Activated B cell treated with CpG ODN at 0.5 μM for 24 hours (primary cell): ENCODE data around the gene ZDHHC22. TPM values are rescaled to one million over a fixed set of nuclear protein-coding genes. Genes with fewer than 3 reads are reported as not detected.
"Not testable (repeated sequence)": the region's sequence is repeated elsewhere in the genome, so short reads cannot be mapped to it uniquely, and the experiment has no call there.

Experiments
- ATAC-seq: fragments of 200-7000 bp; cut with Tn5 transposase; one replicate; pipeline ENCODE4 v1.10.0; 2021; ENCODE audit warnings: low read depth, mild to moderate bottlenecking, moderate library complexity
- CTCF ChIA-PET: fragments of 350-600 bp; sonication (Branson Sonifier 250); formaldehyde crosslinking; loops from one replicate; lab custom pipeline; 2021; ENCODE audit warnings: antibody characterized with exemption; lab: Charles Lee
- POLR2A ChIA-PET: fragments of 350-600 bp; sonication (Branson Sonifier 250); formaldehyde crosslinking; loops from one replicate; lab custom pipeline; 2021; ENCODE audit warnings: antibody characterized with exemption; lab: Charles Lee
- DNase-seq: peaks from one replicate; pipeline ENCODE4 v3.0.0; 2022
- H3K27ac Mint-ChIP-seq: one replicate; pipeline ENCODE4 v1.8.0; 2020; ENCODE audit warnings: mixed read lengths
- H3K27me3 Mint-ChIP-seq: one replicate; pipeline ENCODE4 v1.8.0; 2021; ENCODE audit warnings: mixed read lengths
- H3K36me3 Mint-ChIP-seq: one replicate; pipeline ENCODE4 v1.8.0; 2021; ENCODE audit warnings: low read depth, mixed read lengths
- H3K4me1 Mint-ChIP-seq: one replicate; pipeline ENCODE4 v1.8.0; 2021; ENCODE audit warnings: mixed read lengths
- H3K4me3 Mint-ChIP-seq: one replicate; pipeline ENCODE4 v1.8.0; 2020; ENCODE audit warnings: mild to moderate bottlenecking, mixed read lengths
- H3K9me3 Mint-ChIP-seq: one replicate; pipeline ENCODE4 v1.8.0; 2020; ENCODE audit warnings: mixed read lengths
- intact Hi-C: fragments of 100-400 bp; cut with micrococcal nuclease; formaldehyde crosslinking; loops from one replicate; pipeline ENCODE4 v1.15.1; 2024
- total RNA-seq: library from RNA; stranded (reverse); gene quantifications from 2 replicates; pipeline ENCODE4 v1.2.3, GENCODE V29; 2022
- TF ChIP-seq, protein P1 (sequence below): fragments of 200-600 bp; IDR thresholded peaks from one replicate; pipeline ENCODE4 v1.8.0; 2022; ENCODE audit warnings: antibody characterized with exemption, mild to moderate bottlenecking

The ZDHHC22 gene
- total RNA-seq, 1 donor from 2014 or later: not detected

DNA sequence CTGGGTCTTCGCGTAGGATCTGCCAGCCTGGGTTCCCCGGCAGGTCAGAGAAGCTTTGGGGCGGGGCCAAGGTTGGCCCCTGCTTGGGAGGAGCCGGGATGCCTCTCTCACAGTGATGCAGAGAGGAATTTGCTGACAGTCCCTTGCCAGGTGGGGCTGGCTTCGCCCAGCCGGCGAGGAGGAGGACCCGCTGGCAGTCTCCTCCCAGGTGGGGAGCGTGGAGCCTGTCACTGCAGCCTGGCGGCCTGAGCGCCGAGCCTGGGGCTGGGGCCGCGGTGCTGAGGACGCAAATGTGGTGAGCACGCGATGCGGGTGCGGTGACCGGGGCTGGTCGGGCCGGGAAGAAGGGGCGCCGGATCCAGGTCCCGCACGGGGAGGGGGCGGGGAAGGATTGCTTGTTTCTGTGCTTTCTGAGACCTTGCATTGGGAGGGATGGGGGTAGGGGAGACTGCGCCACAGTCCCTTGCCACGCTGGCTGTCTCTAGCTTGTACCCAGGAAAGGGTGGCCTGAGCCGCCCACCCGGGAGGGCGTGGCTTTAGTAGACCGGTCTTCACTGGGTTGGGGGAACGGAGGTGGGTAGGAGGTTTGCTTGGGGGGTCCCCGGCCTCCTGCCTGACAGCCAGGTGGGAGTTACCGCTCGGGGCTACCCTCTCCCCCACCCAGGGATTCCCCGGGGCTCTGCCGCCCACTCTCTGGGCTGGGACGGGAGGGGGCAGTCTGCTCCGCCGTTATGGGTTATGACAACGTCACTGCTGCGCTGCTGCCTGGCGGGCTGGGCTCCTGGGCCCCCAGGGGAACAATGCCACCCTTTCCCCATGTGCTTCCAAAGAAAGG, 40.2 kb upstream of the ZDHHC22 start, which contains the start of gene TMEM63C:
TMEM63C (plus strand) TSS at position 196 of the 835 bp plus-strand sequence. CDS start 37,016 bp downstream, outside the sequence.
- Mint-ChIP-seq H3K9me3 (no peaks in the 10 kb centered on the region), H3K4me3 (peak within 1 kb of the TSS; percentile 80), H3K27me3 (peaks cover 8% of the 10 kb centered on the region), H3K27ac (no peak within 1 kb of the TSS), H3K4me1 (peaks cover 20% of the 10 kb centered on the region), H3K36me3 (no peaks in the 10 kb centered on the region)
- ATAC-seq: peak; percentile 89
- peak; percentile 44 for DNase-seq
- ChIA-PET POLR2A (no interaction called here), CTCF (no interaction called here)
- intact Hi-C loops: loop anchor here (1.0 to 5.0 kb wide), 3 partner anchors 84 to 370 kb away; partner anchors contain the start of genes ANGEL1, CIPC, SAMD15 and TMED8
- TF ChIP-seq, protein P1, sequence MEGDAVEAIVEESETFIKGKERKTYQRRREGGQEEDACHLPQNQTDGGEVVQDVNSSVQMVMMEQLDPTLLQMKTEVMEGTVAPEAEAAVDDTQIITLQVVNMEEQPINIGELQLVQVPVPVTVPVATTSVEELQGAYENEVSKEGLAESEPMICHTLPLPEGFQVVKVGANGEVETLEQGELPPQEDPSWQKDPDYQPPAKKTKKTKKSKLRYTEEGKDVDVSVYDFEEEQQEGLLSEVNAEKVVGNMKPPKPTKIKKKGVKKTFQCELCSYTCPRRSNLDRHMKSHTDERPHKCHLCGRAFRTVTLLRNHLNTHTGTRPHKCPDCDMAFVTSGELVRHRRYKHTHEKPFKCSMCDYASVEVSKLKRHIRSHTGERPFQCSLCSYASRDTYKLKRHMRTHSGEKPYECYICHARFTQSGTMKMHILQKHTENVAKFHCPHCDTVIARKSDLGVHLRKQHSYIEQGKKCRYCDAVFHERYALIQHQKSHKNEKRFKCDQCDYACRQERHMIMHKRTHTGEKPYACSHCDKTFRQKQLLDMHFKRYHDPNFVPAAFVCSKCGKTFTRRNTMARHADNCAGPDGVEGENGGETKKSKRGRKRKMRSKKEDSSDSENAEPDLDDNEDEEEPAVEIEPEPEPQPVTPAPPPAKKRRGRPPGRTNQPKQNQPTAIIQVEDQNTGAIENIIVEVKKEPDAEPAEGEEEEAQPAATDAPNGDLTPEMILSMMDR: no peak

DNA sequence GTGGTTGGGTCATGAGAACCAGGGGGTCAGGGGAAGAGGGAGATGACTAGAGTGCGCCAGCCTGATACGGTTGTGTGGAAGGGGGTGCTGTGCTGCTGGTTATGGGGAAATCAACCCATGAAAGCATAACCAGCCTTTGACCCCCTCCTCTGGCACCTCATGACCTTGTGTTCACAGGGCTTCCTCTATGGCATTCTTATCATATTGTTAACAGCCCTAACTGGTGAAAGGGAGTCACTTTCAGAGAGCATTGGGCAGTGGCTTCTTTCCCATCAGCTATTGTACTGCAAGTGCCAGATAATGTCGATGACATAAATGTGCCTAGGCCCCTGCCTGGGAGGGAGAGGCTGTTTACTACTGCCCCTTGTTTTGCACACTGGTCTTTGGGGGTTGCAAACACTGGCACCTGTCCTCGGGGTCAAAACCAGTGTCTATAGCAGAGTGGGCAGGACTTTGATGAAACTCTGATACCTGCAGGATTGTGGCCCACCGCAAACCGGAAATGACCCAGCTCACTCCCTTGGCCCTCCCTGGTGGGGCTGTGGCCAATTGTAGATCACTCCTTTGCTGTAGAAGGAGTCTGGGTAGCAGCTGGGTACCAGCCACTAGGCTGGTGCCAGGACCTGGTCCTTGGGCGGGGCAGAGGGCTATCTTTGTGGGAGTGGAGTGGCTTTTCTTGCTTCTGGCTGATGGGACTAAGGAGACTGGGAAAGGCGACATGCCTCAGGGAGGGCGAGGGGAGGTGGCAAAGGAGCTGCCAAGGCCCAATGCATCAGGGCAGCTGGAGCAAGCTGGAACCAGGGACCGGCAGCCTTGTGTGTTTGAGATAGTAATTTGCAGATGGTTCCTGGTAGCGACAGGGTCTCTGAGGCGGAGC, 39.4 kb upstream of the ZDHHC22 start:
- no peak overlapping the region for H3K27ac Mint-ChIP-seq
- no peak for DNase-seq
- ChIA-PET POLR2A (no interaction called here), CTCF (no interaction called here)
- no peaks in the 10 kb centered on the region for H3K36me3 Mint-ChIP-seq
- ATAC-seq: no peak
- no peaks in the 10 kb centered on the region for H3K9me3 Mint-ChIP-seq
- peaks cover 20% of the 10 kb centered on the region for H3K4me1 Mint-ChIP-seq
- peak overlapping the region; percentile 80 for H3K4me3 Mint-ChIP-seq
- intact Hi-C loops: loop anchor here (1.0 to 5.0 kb wide), 3 partner anchors 83 to 369 kb away; partner anchors contain the start of genes ANGEL1, CIPC, SAMD15 and TMED8
- TF ChIP-seq, protein P1: no peak
- H3K27me3 Mint-ChIP-seq: peaks cover 8% of the 10 kb centered on the region

DNA sequence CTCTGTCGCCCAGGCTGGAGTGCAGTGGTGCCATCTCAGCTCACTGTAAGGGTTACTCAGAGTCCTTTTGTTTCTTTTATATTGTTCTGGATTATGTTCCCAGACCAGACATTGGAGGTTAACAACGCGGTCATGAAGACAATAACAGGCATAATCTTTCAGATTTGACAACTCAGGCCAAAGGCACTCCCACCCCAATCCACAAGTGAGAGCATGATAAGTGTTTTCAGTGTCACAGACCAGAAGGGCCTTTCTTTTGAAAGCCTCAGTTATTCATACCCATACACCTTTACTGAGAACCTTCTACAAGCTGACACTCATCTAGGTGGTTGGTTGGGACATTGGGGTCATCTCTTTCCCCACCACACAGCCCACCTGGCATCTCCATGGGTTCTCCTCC, 37.1 kb upstream of the ZDHHC22 start:
- no peak for ATAC-seq
- no peak overlapping the region for H3K4me3 Mint-ChIP-seq
- ChIA-PET POLR2A (no interaction called here), CTCF (no interaction called here)
- TF ChIP-seq, protein P1: no peak
- no peaks in the 10 kb centered on the region for H3K36me3 Mint-ChIP-seq
- DNase-seq: no peak
- no peak overlapping the region for H3K27ac Mint-ChIP-seq
- no peaks in the 10 kb centered on the region for H3K9me3 Mint-ChIP-seq
- intact Hi-C loops: no loop called here
- H3K4me1 Mint-ChIP-seq: peaks cover 15% of the 10 kb centered on the region
- peaks cover 4% of the 10 kb centered on the region for H3K27me3 Mint-ChIP-seq

DNA sequence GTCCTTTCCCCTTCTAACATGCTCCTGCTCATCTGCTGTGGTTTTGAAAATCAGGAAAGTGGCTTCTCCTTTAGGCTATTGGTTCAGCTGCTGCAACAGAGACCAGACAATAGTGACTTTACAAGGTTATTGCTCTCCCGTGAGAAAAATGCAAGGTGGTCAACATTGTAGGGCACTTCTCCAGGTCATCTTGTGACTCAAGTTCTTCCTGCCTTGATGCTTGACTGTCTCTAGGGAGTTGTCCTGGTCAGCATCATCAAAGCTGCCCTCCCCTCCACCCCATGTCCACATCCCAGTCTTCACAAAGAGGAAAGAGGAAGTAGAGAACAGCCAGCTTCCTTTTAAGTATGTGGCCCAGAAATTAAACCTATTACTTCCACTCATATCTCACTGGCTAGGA, 36.1 kb upstream of the ZDHHC22 start:
- Mint-ChIP-seq H3K27me3 (peaks cover 8% of the 10 kb centered on the region), H3K27ac (no peak overlapping the region), H3K4me3 (no peak overlapping the region), H3K36me3 (no peaks in the 10 kb centered on the region), H3K4me1 (peaks cover 12% of the 10 kb centered on the region), H3K9me3 (no peaks in the 10 kb centered on the region)
- CTCF ChIA-PET: no interaction called here
- intact Hi-C loops: no loop called here
- TF ChIP-seq, protein P1: no peak
- ATAC-seq: no peak
- POLR2A ChIA-PET: no interaction called here
- DNase-seq: no peak

DNA sequence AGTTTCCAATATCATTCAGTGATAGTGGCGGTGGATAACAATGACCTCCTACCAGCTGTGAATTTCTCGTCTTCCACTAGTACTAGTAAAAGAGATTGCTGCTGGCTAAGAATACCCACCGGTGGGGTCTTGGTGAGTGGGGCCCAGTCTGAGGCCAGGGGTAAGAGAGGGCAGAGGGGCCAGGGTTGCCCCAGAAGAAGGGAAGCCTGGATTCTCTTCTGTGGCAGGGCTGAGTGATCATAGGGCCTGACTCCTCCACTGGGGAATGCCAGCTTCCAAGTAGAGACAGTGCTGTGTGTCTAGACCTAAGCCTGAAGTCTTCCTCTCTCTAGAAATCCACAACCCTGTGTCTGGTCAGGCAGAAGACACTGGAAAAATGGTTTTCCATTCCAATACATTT, 34.3 kb upstream of the ZDHHC22 start:
- H3K27me3 Mint-ChIP-seq: peaks cover 8% of the 10 kb centered on the region
- no peak overlapping the region for H3K4me3 Mint-ChIP-seq
- H3K27ac Mint-ChIP-seq: no peak overlapping the region
- ChIA-PET POLR2A (no interaction called here), CTCF (no interaction called here)
- DNase-seq (no peak), ATAC-seq (no peak)
- H3K9me3 Mint-ChIP-seq: peaks cover 11% of the 10 kb centered on the region
- H3K36me3 Mint-ChIP-seq: no peaks in the 10 kb centered on the region
- intact Hi-C loops: no loop called here
- no peaks in the 10 kb centered on the region for H3K4me1 Mint-ChIP-seq
- TF ChIP-seq, protein P1: no peak

DNA sequence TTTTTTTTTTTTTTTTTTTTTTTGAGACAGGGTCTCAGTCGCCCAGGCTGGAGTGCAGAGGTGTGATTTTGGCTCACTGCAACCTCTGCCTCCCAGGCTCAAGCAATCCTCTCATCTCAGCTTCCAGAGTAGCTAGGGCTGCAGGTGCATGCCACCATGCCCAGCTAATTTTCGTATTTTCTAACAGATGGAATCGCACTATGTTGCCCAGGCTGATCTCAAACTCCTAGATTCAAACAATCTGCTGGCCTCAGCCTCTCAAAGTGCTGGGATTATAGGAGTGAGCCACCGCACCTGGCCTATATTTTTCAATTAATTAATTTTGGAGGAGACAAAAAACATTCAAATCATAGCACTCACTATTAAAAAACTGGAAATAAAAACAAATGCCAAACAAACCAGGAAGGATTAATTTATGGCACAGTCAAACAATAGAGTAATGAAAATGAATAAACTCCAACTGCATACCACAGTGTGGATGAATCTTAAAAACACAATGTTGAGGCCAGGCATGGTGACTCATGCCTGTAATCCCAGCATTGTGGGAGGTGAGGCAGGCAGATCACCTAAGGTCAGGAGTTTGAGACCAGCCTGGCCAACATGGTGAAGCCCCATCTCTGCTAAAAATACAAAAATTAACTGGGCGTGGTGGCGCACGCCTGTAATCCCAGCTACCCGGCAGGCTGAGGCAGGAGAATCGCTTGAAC, 32.5 kb upstream of the ZDHHC22 start:
- POLR2A ChIA-PET, ATAC-seq, H3K27me3 Mint-ChIP-seq, DNase-seq, intact Hi-C loops, H3K4me3 Mint-ChIP-seq, H3K27ac Mint-ChIP-seq, H3K4me1 Mint-ChIP-seq, H3K36me3 Mint-ChIP-seq, CTCF ChIA-PET: not testable (repeated sequence)
- H3K9me3 Mint-ChIP-seq: peaks cover 22% of the 10 kb centered on the region
